NCI-H146 treated with DMSO at 0.1 percent for 48 hours (cell line): Measurements from ENCODE around the gene CWF19L1.
A peak's percentile ranks its signal among the peaks of the same experiment; 100 is the strongest.
"Not testable (repeated sequence)": the region's sequence is repeated elsewhere in the genome, so short reads cannot be mapped to it uniquely, and the experiment has no call there.

Experiments
- DNase-seq: peaks from one replicate; lab custom pipeline; 2025; ENCODE audit not compliant: unreplicated experiment; lab: John Stamatoyannopoulos, UW

CWF19L1 gene

GRCh38 chr10:100267239-100268104, at the start of gene CWF19L1:
CWF19L1 (minus strand) TSS chr10:100267638; CDS start chr10:100267593, 45 bp downstream.
- DNase-seq, result peak; percentile 89

- no peak for DNase-seq
Measured at GRCh38 chr10:100315615-100316014, 48.2 kb upstream of the CWF19L1 start.

GRCh38 chr10:100311298-100311697, 43.9 kb upstream of the CWF19L1 start:
- DNase-seq, result no peak

- no peak for DNase-seq
Measured at GRCh38 chr10:100307684-100308083, 40.2 kb upstream of the CWF19L1 start.

- DNase-seq, result no peak
Measured at GRCh38 chr10:100306861-100307260, 39.4 kb upstream of the CWF19L1 start.

- DNase-seq, result no peak
Measured at GRCh38 chr10:100304414-100304813, 37.0 kb upstream of the CWF19L1 start.

- peak; percentile 19 for DNase-seq
Measured at GRCh38 chr10:100303724-100304319, 36.4 kb upstream of the CWF19L1 start.

GRCh38 chr10:100301123-100301522, 33.7 kb upstream of the CWF19L1 start:
- not testable (repeated sequence) for DNase-seq

- no peak for DNase-seq
Measured at GRCh38 chr10:100297242-100297641, 29.8 kb upstream of the CWF19L1 start.

GRCh38 chr10:100293066-100293465, 25.6 kb upstream of the CWF19L1 start:
- no peak for DNase-seq

GRCh38 chr10:100292300-100292699, 24.9 kb upstream of the CWF19L1 start:
- not testable (repeated sequence) for DNase-seq

GRCh38 chr10:100291356-100291755, 23.9 kb upstream of the CWF19L1 start:
- DNase-seq, result no peak

GRCh38 chr10:100289641-100290040, 22.2 kb upstream of the CWF19L1 start:
- DNase-seq, result no peak

GRCh38 chr10:100288196-100288595, 20.8 kb upstream of the CWF19L1 start:
- DNase-seq, result no peak

- no peak for DNase-seq
Measured at GRCh38 chr10:100287756-100288155, 20.3 kb upstream of the CWF19L1 start.

- DNase-seq, result peak; percentile 65
Measured at GRCh38 chr10:100286051-100287033, 18.9 kb upstream of the CWF19L1 start, which contains the start of gene BLOC1S2. BLOC1S2 (minus strand) TSS chr10:100286680; CDS start chr10:100286659, 21 bp downstream.

GRCh38 chr10:100285326-100285725, 17.9 kb upstream of the CWF19L1 start:
- DNase-seq, result not testable (repeated sequence)

GRCh38 chr10:100282907-100283306, 15.5 kb upstream of the CWF19L1 start:
- no peak for DNase-seq

GRCh38 chr10:100276971-100277370, 9.5 kb upstream of the CWF19L1 start:
- not testable (repeated sequence) for DNase-seq

GRCh38 chr10:100265821-100266485, 1.5 kb downstream of the CWF19L1 start:
- DNase-seq, result no peak
